Neuronal stem cell (in vitro differentiated cells): ENCODE measurements around the gene OR52A5. TPM values are rescaled to one million over a fixed set of nuclear protein-coding genes. Genes with fewer than 3 reads are reported as not detected.

Experiments
- DNase-seq: peaks from one replicate; pipeline ENCODE4 v3.0.0-alpha.2; 2013; ENCODE audit warnings: low spot score
- H2AFZ ChIP-seq: one replicate; pipeline ENCODE4 v1.6.1; 2013; ENCODE audit warnings: mild to moderate bottlenecking, low read length, inconsistent platforms
- H2AK5ac ChIP-seq: 2 replicates; pipeline ENCODE4 v1.6.1; 2013; ENCODE audit warnings: low read depth, mild to moderate bottlenecking, inconsistent platforms, low read length, moderate library complexity, mixed read lengths
- H2BK120ac ChIP-seq: 2 replicates; pipeline ENCODE4 v1.6.1; 2013; ENCODE audit warnings: low read depth, mild to moderate bottlenecking, inconsistent platforms, low read length, moderate library complexity, mixed read lengths
- H2BK12ac ChIP-seq: one replicate; pipeline ENCODE4 v1.6.1; 2013; ENCODE audit warnings: low read length, inconsistent platforms
- H2BK15ac ChIP-seq: 2 replicates; pipeline ENCODE4 v1.6.1; 2013; ENCODE audit warnings: mild to moderate bottlenecking, low read length, inconsistent platforms, mixed read lengths
- H2BK5ac ChIP-seq: one replicate; pipeline ENCODE4 v1.6.1; 2013; ENCODE audit warnings: inconsistent platforms, mild to moderate bottlenecking, low read length, moderate library complexity
- H3K14ac ChIP-seq: one replicate; pipeline ENCODE4 v1.6.1; 2013; ENCODE audit warnings: low read length, inconsistent platforms
- H3K18ac ChIP-seq: 2 replicates; pipeline ENCODE4 v1.6.1; 2013; ENCODE audit warnings: low read length, inconsistent platforms
- H3K23ac ChIP-seq: 2 replicates; pipeline ENCODE4 v1.6.1; 2013; ENCODE audit warnings: low read depth, mild to moderate bottlenecking, mixed read lengths, low read length, inconsistent platforms; ENCODE audit not compliant: poor library complexity
- H3K27ac ChIP-seq: replicated peaks from 3 replicates; pipeline ENCODE4 v1.5.1; 2013; ENCODE audit warnings: low read length, inconsistent platforms
- H3K27me3 ChIP-seq, 3 experiments: 2 replicates each; pipeline ENCODE4 v1.6.1; 2013; ENCODE audit warnings: low read length in 3 of 3, mild to moderate bottlenecking in 2 of 3, inconsistent platforms in 1 of 3, low read depth in 1 of 3, mixed read lengths in 1 of 3, moderate library complexity in 1 of 3; ENCODE audit not compliant: control insufficient read depth in 3 of 3, insufficient read depth in 3 of 3
- H3K36me3 ChIP-seq, 2 donors: replicated peaks in 1 of 2; 2 replicates each; pipeline ENCODE4 v1.6.1; 2013; ENCODE audit warnings: low read length in 2 of 2; ENCODE audit not compliant: control insufficient read depth in 2 of 2, insufficient read depth in 2 of 2
- H3K4ac ChIP-seq: 2 replicates; pipeline ENCODE4 v1.6.1; 2013; ENCODE audit warnings: inconsistent platforms, mild to moderate bottlenecking, low read length, moderate library complexity
- H3K4me1 ChIP-seq, 2 donors: 1 replicate in 1 of 2; 2 replicates in 1 of 2; pipeline ENCODE4 v1.6.1; 2013; ENCODE audit warnings: low read length in 2 of 2, low read depth in 1 of 2; ENCODE audit not compliant: control insufficient read depth in 2 of 2, insufficient read depth in 1 of 2
- H3K4me2 ChIP-seq: one replicate; pipeline ENCODE4 v1.6.1; 2013; ENCODE audit warnings: mild to moderate bottlenecking, low read length, inconsistent platforms; ENCODE audit not compliant: insufficient read depth, poor library complexity, severe bottlenecking
- H3K4me3 ChIP-seq, 2 donors: 2 replicates each; pipeline ENCODE4 v1.5.1; 2013; ENCODE audit warnings: low read length in 2 of 2, mild to moderate bottlenecking in 2 of 2, inconsistent platforms in 1 of 2, moderate library complexity in 1 of 2
- H3K79me1 ChIP-seq: one replicate; pipeline ENCODE4 v1.6.1; 2013; ENCODE audit warnings: low read depth, mild to moderate bottlenecking, inconsistent platforms, low read length, moderate library complexity
- H3K9ac ChIP-seq: one replicate; pipeline ENCODE4 v1.6.1; 2013; ENCODE audit warnings: mild to moderate bottlenecking, low read depth, low read length, inconsistent platforms; ENCODE audit not compliant: poor library complexity
- H3K9me3 ChIP-seq, 2 donors: replicated peaks in 1 of 2; 2 replicates each; pipeline versions ENCODE3 to v1.6.1; 2013; ENCODE audit warnings: low read length in 2 of 2, mild to moderate bottlenecking in 2 of 2, inconsistent platforms in 1 of 2, low read depth in 1 of 2, mixed read lengths in 1 of 2, moderate library complexity in 1 of 2; ENCODE audit not compliant: control insufficient read depth in 2 of 2, insufficient read depth in 1 of 2
- H4K8ac ChIP-seq: one replicate; pipeline ENCODE4 v1.6.1; 2013; ENCODE audit warnings: low read depth, mild to moderate bottlenecking, inconsistent platforms, low read length, moderate library complexity
- H4K91ac ChIP-seq: one replicate; pipeline ENCODE4 v1.6.1; 2013; ENCODE audit warnings: low read length, low read depth, mild to moderate bottlenecking, inconsistent platforms; ENCODE audit not compliant: poor library complexity
- WGBS, 2 donors: extraction: QIAGEN DNeasy Blood & Tissue Kit; methylation state at CpG; one replicate each; pipeline ENCODE4 v1.1.7; 2013; ENCODE audit warnings: missing lambda C conversion rate in 2 of 2, mixed read lengths in 1 of 2; ENCODE audit not compliant: insufficient read length in 2 of 2, insufficient replicate concordance in 1 of 2; ENCODE audit errors: extremely low coverage in 2 of 2; 5-methylcytosine and 5-hydroxymethylcytosine counted together
- polyA plus RNA-seq, 2 experiments: library from polyadenylated mRNA; stranded (reverse); fragments of 200-250 nt; gene quantifications; one replicate each; pipeline ENCODE4 v1.2.3, GENCODE V29; 2013

Gene OR52A5
- polyA plus RNA-seq (2013, experiment 1 of 2) = not detected
- not detected for polyA plus RNA-seq (2013, experiment 2 of 2)

DNA sequence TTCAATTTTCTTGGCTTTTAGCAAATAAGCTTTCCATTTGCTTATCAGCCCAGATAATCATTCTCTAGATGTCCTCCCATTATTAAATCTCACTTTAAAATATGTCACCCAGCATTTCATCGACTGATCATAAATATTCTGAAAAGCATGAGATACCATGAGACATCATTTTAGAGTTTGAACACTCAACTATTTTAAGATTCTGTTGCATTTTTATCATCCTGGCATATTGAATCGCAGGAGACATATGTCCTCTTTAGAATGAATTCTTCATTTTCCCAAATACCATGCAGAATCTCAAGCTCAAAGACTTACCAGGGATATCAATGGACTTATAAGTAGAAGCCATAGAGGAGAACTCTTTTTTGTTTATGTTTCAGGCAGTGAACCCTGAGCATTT lies at the start of gene OR52A5:
OR52A5 (minus strand) TSS at position 361 of the 400 bp plus-strand sequence. CDS start 5,714 bp downstream, outside the sequence.
- no peaks in the 10 kb centered on the region for H3K9me3 ChIP-seq
- no peak within 1 kb of the TSS for H2AK5ac ChIP-seq
- H3K4me2 ChIP-seq = no peak within 1 kb of the TSS
- no peak within 1 kb of the TSS for H3K14ac ChIP-seq
- no peak within 1 kb of the TSS for H2BK120ac ChIP-seq
- H2BK15ac ChIP-seq = no peak within 1 kb of the TSS
- H3K4me1 ChIP-seq = no peaks in the 10 kb centered on the region
- no peaks in the 10 kb centered on the region for H3K27me3 ChIP-seq
- no peak within 1 kb of the TSS for H3K4me3 ChIP-seq
- H3K4ac ChIP-seq = no peak within 1 kb of the TSS
- no peak within 1 kb of the TSS for H3K27ac ChIP-seq
- H4K8ac ChIP-seq = no peak within 1 kb of the TSS
- no peak within 1 kb of the TSS for H2BK12ac ChIP-seq
- H2BK5ac ChIP-seq = no peak within 1 kb of the TSS
- no peaks in the 10 kb centered on the region for H3K79me1 ChIP-seq
- no CpG with 5 or more reads among the region's 2 CpGs for WGBS, 2 donors
- H2AFZ ChIP-seq = no peak within 1 kb of the TSS
- DNase-seq = no peak
- no peak within 1 kb of the TSS for H3K23ac ChIP-seq
- H3K9ac ChIP-seq = no peak within 1 kb of the TSS
- no peaks in the 10 kb centered on the region for H3K36me3 ChIP-seq
- H4K91ac ChIP-seq = no peak within 1 kb of the TSS
- no peak within 1 kb of the TSS for H3K18ac ChIP-seq

DNA sequence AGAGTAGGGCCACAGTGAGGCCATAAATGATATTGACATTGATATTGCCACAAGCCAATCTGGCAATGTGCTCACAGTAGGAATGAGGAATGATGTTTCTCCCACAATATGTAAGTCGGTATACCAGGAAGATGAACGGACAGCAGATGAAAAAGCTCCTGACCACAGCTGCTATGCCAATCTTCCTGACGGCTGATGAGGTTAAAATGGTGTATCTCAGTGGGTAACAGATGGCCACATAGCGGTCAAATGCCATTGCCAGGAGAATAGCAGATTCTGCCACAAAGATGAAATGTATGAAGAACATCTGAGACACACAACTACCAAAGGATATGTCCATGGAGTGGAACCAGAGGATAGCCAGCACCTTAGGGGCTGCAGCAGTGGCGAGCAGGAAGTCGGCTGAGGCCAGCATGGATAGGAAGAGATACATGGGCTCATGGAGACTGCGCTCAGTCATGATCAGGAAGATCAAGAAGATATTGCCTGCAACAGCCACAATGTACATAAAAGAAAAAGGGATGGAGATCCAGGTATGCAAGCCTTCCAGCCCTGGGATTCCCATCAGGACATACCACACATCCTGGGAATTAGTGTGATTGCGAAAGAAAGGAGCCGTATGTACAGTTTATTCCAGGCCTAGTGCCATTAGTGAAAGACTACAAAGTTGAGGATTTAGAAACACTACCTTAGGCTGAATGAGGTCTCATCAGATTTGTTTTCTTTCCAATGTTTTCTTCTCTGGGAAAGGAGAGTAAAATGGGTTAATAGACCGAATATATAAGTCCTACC lies 40.1 kb upstream of the OR52A5 start:
- no peak for DNase-seq

DNA sequence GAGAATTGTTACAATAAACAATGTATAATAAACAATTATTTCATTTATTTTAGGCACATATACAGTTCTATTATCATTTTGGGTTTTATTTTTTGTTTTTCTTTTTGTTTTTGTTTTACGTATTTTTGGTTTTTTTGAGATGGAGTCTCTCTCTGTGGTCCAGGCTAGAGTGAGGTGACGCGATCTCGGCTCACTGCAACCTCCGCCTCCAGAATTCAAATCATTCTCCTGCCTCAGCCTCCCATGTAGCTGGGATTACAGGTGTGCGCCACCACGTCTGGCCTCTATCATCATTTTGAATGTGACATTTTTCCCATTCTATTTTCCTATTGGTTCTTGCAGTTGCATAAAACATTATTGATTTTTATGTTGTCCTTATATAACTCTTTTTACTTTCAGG lies 36.8 kb upstream of the OR52A5 start:
- H4K8ac ChIP-seq = no peak overlapping the region
- H3K27ac ChIP-seq = no peak overlapping the region
- H3K9ac ChIP-seq = no peak overlapping the region
- no peak overlapping the region for H2AK5ac ChIP-seq
- H3K4ac ChIP-seq = no peak overlapping the region
- H2BK5ac ChIP-seq = no peak overlapping the region
- H2BK12ac ChIP-seq = no peak overlapping the region
- H3K18ac ChIP-seq = no peak overlapping the region
- no peaks in the 10 kb centered on the region for H3K9me3 ChIP-seq
- no peaks in the 10 kb centered on the region for H3K79me1 ChIP-seq
- DNase-seq = no peak
- no peaks in the 10 kb centered on the region for H3K4me1 ChIP-seq
- H3K36me3 ChIP-seq = no peaks in the 10 kb centered on the region
- WGBS, 2 donors = no CpG with 5 or more reads among the region's 7 CpGs
- no peaks in the 10 kb centered on the region for H3K27me3 ChIP-seq
- H2BK120ac ChIP-seq = no peak overlapping the region
- H2BK15ac ChIP-seq = no peak overlapping the region
- H3K4me2 ChIP-seq = no peak overlapping the region
- no peak overlapping the region for H3K23ac ChIP-seq
- no peak overlapping the region for H3K4me3 ChIP-seq
- H2AFZ ChIP-seq = no peak overlapping the region
- H3K14ac ChIP-seq = no peak overlapping the region
- H4K91ac ChIP-seq = no peak overlapping the region

More for the DNA sequence above, 40.1 kb upstream of the OR52A5 start:
- Histone ChIP-seq H3K4me1 (no peaks in the 10 kb centered on the region), H3K27me3 (no peaks in the 10 kb centered on the region), H4K8ac (no peak overlapping the region), H3K4ac (no peak overlapping the region), H2BK15ac (no peak overlapping the region), H3K9me3 (no peaks in the 10 kb centered on the region), H2AFZ (no peak overlapping the region), H3K4me2 (no peak overlapping the region), H3K4me3 (no peak overlapping the region), H4K91ac (no peak overlapping the region), H3K27ac (no peak overlapping the region), H3K14ac (no peak overlapping the region), H2BK120ac (no peak overlapping the region), H2AK5ac (no peak overlapping the region), H3K18ac (no peak overlapping the region), H2BK12ac (no peak overlapping the region), H3K23ac (no peak overlapping the region), H3K79me1 (no peaks in the 10 kb centered on the region), H2BK5ac (no peak overlapping the region), H3K36me3 (no peaks in the 10 kb centered on the region), H3K9ac (no peak overlapping the region)
- no CpG with 5 or more reads among the region's 10 CpGs for WGBS, 2 donors

DNA sequence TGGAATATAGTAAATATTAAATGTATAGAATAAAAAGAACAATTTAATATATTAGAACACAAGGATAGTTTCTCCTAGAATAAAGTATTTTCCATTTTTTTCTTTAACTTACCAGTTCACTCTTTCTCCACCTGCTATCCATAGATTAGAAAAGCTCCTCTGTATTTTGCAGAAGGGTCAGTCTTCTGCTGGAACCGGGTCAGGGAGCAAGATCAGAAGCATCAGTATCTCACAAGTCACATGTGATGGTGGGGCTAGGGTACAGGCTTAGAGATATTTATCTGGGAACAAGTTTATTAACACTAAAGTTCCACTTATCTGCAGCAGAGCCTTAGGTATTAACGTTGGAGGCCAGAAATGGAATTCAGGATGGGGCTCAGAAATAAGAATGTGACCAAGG lies 33.7 kb upstream of the OR52A5 start:
- H4K91ac ChIP-seq = no peak overlapping the region
- no peak overlapping the region for H3K9ac ChIP-seq
- no peak overlapping the region for H3K4ac ChIP-seq
- H2BK12ac ChIP-seq = no peak overlapping the region
- H3K14ac ChIP-seq = no peak overlapping the region
- no peak overlapping the region for H3K27ac ChIP-seq
- H3K4me2 ChIP-seq = no peak overlapping the region
- no peak for DNase-seq
- H3K4me1 ChIP-seq = no peaks in the 10 kb centered on the region
- H3K18ac ChIP-seq = no peak overlapping the region
- no peaks in the 10 kb centered on the region for H3K79me1 ChIP-seq
- H3K27me3 ChIP-seq = no peaks in the 10 kb centered on the region
- no peak overlapping the region for H2AK5ac ChIP-seq
- no peak overlapping the region for H2BK5ac ChIP-seq
- no peak overlapping the region for H3K4me3 ChIP-seq
- no peak overlapping the region for H2BK15ac ChIP-seq
- no peak overlapping the region for H4K8ac ChIP-seq
- no peaks in the 10 kb centered on the region for H3K9me3 ChIP-seq
- WGBS, 2 donors = no CpG with 5 or more reads among the region's 2 CpGs
- no peak overlapping the region for H3K23ac ChIP-seq
- no peak overlapping the region for H2BK120ac ChIP-seq
- H3K36me3 ChIP-seq = no peaks in the 10 kb centered on the region
- H2AFZ ChIP-seq = no peak overlapping the region
